ENCODE data around the gene QRICH1.

QRICH1 gene

DNA sequence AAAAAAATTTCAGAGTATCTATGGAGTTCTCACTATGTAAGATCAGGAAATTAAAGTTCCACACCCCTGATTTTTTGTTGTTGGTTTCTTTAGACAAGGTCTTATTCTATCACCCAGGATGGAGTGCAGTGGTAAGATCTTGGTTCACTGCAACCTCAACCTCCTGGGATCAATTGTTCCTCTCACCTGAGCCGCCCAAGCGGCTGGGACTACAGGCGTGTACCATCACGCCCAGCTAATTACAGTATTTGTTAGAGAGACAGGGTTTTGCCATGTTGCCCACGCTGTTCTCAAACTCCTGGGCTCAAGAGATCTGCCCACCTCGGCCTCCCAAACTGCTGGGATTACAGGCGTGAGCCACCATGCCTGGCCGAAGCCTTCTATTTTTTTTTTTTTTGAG, 12.4 kb downstream of the QRICH1 start:
- Histone ChIP-seq H4K20me1 (ENCODE audit: low read depth, low read length) (peaks cover 12% of the 10 kb centered on the region), H3K27me3 (ENCODE audit: low read length) (no peaks in the 10 kb centered on the region), H3K4me2 (ENCODE audit: low read depth, low read length, poor library complexity, severe bottlenecking) (no peak overlapping the region), H3K9me3 (ENCODE audit: insufficient read depth, low read length) (no peaks in the 10 kb centered on the region), H3K36me3 (ENCODE audit: low read length) (peaks cover 6% of the 10 kb centered on the region), H3K9me2 (replicated peaks; ENCODE audit: insufficient read depth, low read length) (no peaks in the 10 kb centered on the region), H3K4me3 (ENCODE audit: insufficient read depth, low read length, poor library complexity, severe bottlenecking) (no peak overlapping the region), H3K27ac (ENCODE audit: low read depth, low read length) (no peak overlapping the region), H3K9ac (ENCODE audit: low read length) (no peak overlapping the region), H3F3A (ENCODE audit: insufficient read depth) (peaks cover 5% of the 10 kb centered on the region; the same call in 1 of the 2 replicates), H3K79me2 (ENCODE audit: insufficient read depth, low read length) (peaks cover 91% of the 10 kb centered on the region), H2AFZ (ENCODE audit: low read depth, low read length, severe bottlenecking) (no peak overlapping the region)
- TF ChIP-seq EZH2phosphoT487 (conservative IDR thresholded peaks at IDR 0.05; ENCODE audit: low read length) = no peak
- TF ChIP-seq, protein P1, sequence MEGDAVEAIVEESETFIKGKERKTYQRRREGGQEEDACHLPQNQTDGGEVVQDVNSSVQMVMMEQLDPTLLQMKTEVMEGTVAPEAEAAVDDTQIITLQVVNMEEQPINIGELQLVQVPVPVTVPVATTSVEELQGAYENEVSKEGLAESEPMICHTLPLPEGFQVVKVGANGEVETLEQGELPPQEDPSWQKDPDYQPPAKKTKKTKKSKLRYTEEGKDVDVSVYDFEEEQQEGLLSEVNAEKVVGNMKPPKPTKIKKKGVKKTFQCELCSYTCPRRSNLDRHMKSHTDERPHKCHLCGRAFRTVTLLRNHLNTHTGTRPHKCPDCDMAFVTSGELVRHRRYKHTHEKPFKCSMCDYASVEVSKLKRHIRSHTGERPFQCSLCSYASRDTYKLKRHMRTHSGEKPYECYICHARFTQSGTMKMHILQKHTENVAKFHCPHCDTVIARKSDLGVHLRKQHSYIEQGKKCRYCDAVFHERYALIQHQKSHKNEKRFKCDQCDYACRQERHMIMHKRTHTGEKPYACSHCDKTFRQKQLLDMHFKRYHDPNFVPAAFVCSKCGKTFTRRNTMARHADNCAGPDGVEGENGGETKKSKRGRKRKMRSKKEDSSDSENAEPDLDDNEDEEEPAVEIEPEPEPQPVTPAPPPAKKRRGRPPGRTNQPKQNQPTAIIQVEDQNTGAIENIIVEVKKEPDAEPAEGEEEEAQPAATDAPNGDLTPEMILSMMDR (IDR thresholded peaks at IDR 0.05; ENCODE audit: insufficient read depth, low read length, poor library complexity, severe bottlenecking) = no peak

DNA sequence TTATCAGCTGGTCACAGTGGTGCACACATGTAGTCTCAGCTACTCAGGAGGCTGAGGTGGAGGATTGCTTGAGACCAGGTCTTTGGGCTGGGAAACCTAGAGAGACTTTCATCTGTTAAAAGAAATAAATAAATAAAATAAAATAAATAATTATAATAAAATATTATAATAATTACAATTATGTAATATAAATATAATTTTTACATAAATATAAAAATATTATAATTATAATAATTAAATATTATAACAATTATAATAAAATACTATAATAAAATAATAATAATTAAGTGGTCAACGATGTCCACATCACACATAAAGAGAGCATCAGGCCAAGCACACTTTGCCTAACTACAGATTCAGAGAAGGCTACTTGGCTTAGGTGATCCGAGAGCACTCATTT, 14.6 kb downstream of the QRICH1 start:
- TF ChIP-seq EZH2phosphoT487 (conservative IDR thresholded peaks at IDR 0.05; ENCODE audit: low read length) = no peak
- TF ChIP-seq, protein P1 (IDR thresholded peaks at IDR 0.05; ENCODE audit: insufficient read depth, low read length, poor library complexity, severe bottlenecking) = no peak
- peaks cover 9% of the 10 kb centered on the region for H3K36me3 ChIP-seq (ENCODE audit: low read length)
- H3K9me3 ChIP-seq (ENCODE audit: insufficient read depth, low read length) = no peaks in the 10 kb centered on the region
- no peak overlapping the region for H2AFZ ChIP-seq (ENCODE audit: low read depth, low read length, severe bottlenecking)
- H3K9me2 ChIP-seq (replicated peaks; ENCODE audit: insufficient read depth, low read length) = no peaks in the 10 kb centered on the region
- no peak overlapping the region for H3K27ac ChIP-seq (ENCODE audit: low read depth, low read length)
- H3K27me3 ChIP-seq (ENCODE audit: low read length) = no peaks in the 10 kb centered on the region
- H4K20me1 ChIP-seq (ENCODE audit: low read depth, low read length) = peaks cover 11% of the 10 kb centered on the region
- no peak overlapping the region for H3K9ac ChIP-seq (ENCODE audit: low read length)
- H3K4me3 ChIP-seq (ENCODE audit: insufficient read depth, low read length, poor library complexity, severe bottlenecking) = no peak overlapping the region
- no peak overlapping the region for H3K4me2 ChIP-seq (ENCODE audit: low read depth, low read length, poor library complexity, severe bottlenecking)
- H3F3A ChIP-seq (ENCODE audit: insufficient read depth) = 0 out of 2 replicates have a peak, but pooled peaks cover 5% of the 10 kb centered on the region
- peaks cover 75% of the 10 kb centered on the region for H3K79me2 ChIP-seq (ENCODE audit: insufficient read depth, low read length)

DNA sequence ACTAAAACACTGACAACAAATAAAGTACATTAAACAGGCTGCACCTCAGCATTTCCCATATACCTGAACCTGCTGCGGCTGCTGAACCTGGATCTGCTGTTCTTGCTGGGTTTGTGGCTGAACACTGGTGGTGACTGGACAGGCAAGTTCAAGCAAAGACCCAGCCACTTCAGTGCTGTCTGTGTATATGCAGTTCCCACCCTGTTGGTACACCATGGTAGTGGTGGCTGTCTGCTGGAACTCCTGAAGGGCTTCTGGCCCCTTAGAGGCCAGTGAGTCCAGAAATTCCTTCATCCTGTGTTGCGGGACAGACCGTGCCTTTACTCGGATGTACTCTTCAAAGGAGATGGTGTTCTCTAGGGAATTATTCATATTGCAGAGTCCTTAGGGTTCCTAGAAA, 17.2 kb downstream of the QRICH1 start:
- TF ChIP-seq, protein P1 (IDR thresholded peaks at IDR 0.05; ENCODE audit: insufficient read depth, low read length, poor library complexity, severe bottlenecking) = no peak
- TF ChIP-seq EZH2phosphoT487 (conservative IDR thresholded peaks at IDR 0.05; ENCODE audit: low read length) = no peak
- Histone ChIP-seq H3K36me3 (ENCODE audit: low read length) (peaks cover 14% of the 10 kb centered on the region), H3K79me2 (ENCODE audit: insufficient read depth, low read length) (peaks cover 63% of the 10 kb centered on the region)

More for the DNA sequence above, 17.2 kb downstream of the QRICH1 start:
- Histone ChIP-seq H3K4me3 (ENCODE audit: insufficient read depth, low read length, poor library complexity, severe bottlenecking) (no peak overlapping the region), H3K27ac (ENCODE audit: low read depth, low read length) (no peak overlapping the region), H2AFZ (ENCODE audit: low read depth, low read length, severe bottlenecking) (no peak overlapping the region), H3K27me3 (ENCODE audit: low read length) (no peaks in the 10 kb centered on the region), H3K9me2 (replicated peaks; ENCODE audit: insufficient read depth, low read length) (no peaks in the 10 kb centered on the region), H3K4me2 (ENCODE audit: low read depth, low read length, poor library complexity, severe bottlenecking) (no peak overlapping the region), H3F3A (ENCODE audit: insufficient read depth) (0 out of 2 replicates have a peak, but pooled peaks cover 5% of the 10 kb centered on the region), H3K9me3 (ENCODE audit: insufficient read depth, low read length) (no peaks in the 10 kb centered on the region), H4K20me1 (ENCODE audit: low read depth, low read length) (peaks cover 9% of the 10 kb centered on the region), H3K9ac (ENCODE audit: low read length) (no peak overlapping the region)

All from SU-DHL-6 (cell line).